ENCODE data around the gene BTBD2. TPM values are rescaled to one million over a fixed set of nuclear protein-coding genes. Genes with fewer than 3 reads are reported as not detected.

Gene BTBD2
- total and polyA plus RNA-seq, 10 of the 15 experiments (the other 5 are each of a cell fraction or from before 2014, with no cell fraction given) = 0.13 to 66.2 (median 10.4) TPM

Small RNA genes within 50 kb of the gene (small RNA-seq; reads per million reads assigned to genes)
- not detected for gene AC007136.1

Other genes with a start within 250 kb of the BTBD2 start
Only the 7 nearest of the 16 such genes appear.
- gene ABHD17A, start 130.2 kb downstream of the BTBD2 start, total RNA-seq (2014; rRNA removed) = 109 and 126 TPM in 2 replicates
- 5.6 and 7.0 TPM in 2 replicates for gene ABHD17A, start 130.2 kb downstream of the BTBD2 start, total RNA-seq (2014; rRNA removed; fragmentation: Illumina TruSeq; extraction: Trizol)
- gene ABHD17A, start 130.2 kb downstream of the BTBD2 start, total RNA-seq (2021) = 72.6 and 77.6 TPM in 2 replicates
- 7.7 and 25.3 TPM in 2 replicates for gene ABHD17A, start 130.2 kb downstream of the BTBD2 start, polyA plus RNA-seq (2011; rRNA removed)
- gene ABHD17A, start 130.2 kb downstream of the BTBD2 start, polyA plus RNA-seq (2014; fragmentation: Illumina TruSeq; extraction: Trizol) = 0.87 and 2.5 TPM in 2 replicates
- under 1 TPM in 1 of 2 experiments, not detected in 1; 0.13 TPM for gene ABHD17A, start 130.2 kb downstream of the BTBD2 start, polyA plus RNA-seq (2014; fragmentation: Nextera tagmentation; extraction: Ambion mirVana)
- 84.5 and 105 TPM in 2 replicates for gene ABHD17A, start 130.2 kb downstream of the BTBD2 start, polyA plus RNA-seq (2014; rRNA removed)
- gene ABHD17A, start 130.2 kb downstream of the BTBD2 start, polyA plus RNA-seq (2016; fragmentation: Nextera tagmentation; extraction: Ambion mirVana) = 10 to 100 TPM; 28.8 to 45.7 TPM
- 3.8 and 5.6 TPM in 2 replicates for gene ADAT3, start 110.3 kb downstream of the BTBD2 start, total RNA-seq (2014; rRNA removed)
- 0.27 TPM in 1 of 2 replicates, not detected in the other for gene ADAT3, start 110.3 kb downstream of the BTBD2 start, total RNA-seq (2014; rRNA removed; fragmentation: Illumina TruSeq; extraction: Trizol)
- 11.6 and 11.8 TPM in 2 replicates for gene ADAT3, start 110.3 kb downstream of the BTBD2 start, total RNA-seq (2021)
- 0.13 and 0.46 TPM in 2 replicates for gene ADAT3, start 110.3 kb downstream of the BTBD2 start, polyA plus RNA-seq (2011; rRNA removed)
- gene ADAT3, start 110.3 kb downstream of the BTBD2 start, polyA plus RNA-seq (2014; fragmentation: Illumina TruSeq; extraction: Trizol) = not detected in 2 replicates
- not detected for gene ADAT3, start 110.3 kb downstream of the BTBD2 start, polyA plus RNA-seq (2014; fragmentation: Nextera tagmentation; extraction: Ambion mirVana)
- gene ADAT3, start 110.3 kb downstream of the BTBD2 start, polyA plus RNA-seq (2014; rRNA removed) = 11.0 and 13.2 TPM in 2 replicates
- gene ADAT3, start 110.3 kb downstream of the BTBD2 start, polyA plus RNA-seq (2016; fragmentation: Nextera tagmentation; extraction: Ambion mirVana) = 1 to 10 TPM; 7.7 to 8.9 TPM
- gene SCAMP4, start 110.3 kb downstream of the BTBD2 start, total RNA-seq (2014; rRNA removed) = 16.9 and 19.3 TPM in 2 replicates
- gene SCAMP4, start 110.3 kb downstream of the BTBD2 start, total RNA-seq (2014; rRNA removed; fragmentation: Illumina TruSeq; extraction: Trizol) = 6.5 and 7.0 TPM in 2 replicates
- gene SCAMP4, start 110.3 kb downstream of the BTBD2 start, total RNA-seq (2021) = 34.7 and 38.7 TPM in 2 replicates
- gene SCAMP4, start 110.3 kb downstream of the BTBD2 start, polyA plus RNA-seq (2011; rRNA removed) = 2.7 and 5.6 TPM in 2 replicates
- gene SCAMP4, start 110.3 kb downstream of the BTBD2 start, polyA plus RNA-seq (2014; fragmentation: Illumina TruSeq; extraction: Trizol) = 5.1 and 8.7 TPM in 2 replicates
- gene SCAMP4, start 110.3 kb downstream of the BTBD2 start, polyA plus RNA-seq (2014; fragmentation: Nextera tagmentation; extraction: Ambion mirVana) = 1 to 10 TPM in 1 of 2 experiments, under 1 TPM in 1; 0.63 to 2.3 TPM
- gene SCAMP4, start 110.3 kb downstream of the BTBD2 start, polyA plus RNA-seq (2014; rRNA removed) = 24.4 and 33.2 TPM in 2 replicates
- 10 to 100 TPM; 33.8 to 34.4 TPM for gene SCAMP4, start 110.3 kb downstream of the BTBD2 start, polyA plus RNA-seq (2016; fragmentation: Nextera tagmentation; extraction: Ambion mirVana)
- gene CSNK1G2, start 74.5 kb downstream of the BTBD2 start, total RNA-seq (2014; rRNA removed) = 78.9 and 79.6 TPM in 2 replicates
- 24.6 and 32.5 TPM in 2 replicates for gene CSNK1G2, start 74.5 kb downstream of the BTBD2 start, total RNA-seq (2014; rRNA removed; fragmentation: Illumina TruSeq; extraction: Trizol)
- 67.3 and 71.3 TPM in 2 replicates for gene CSNK1G2, start 74.5 kb downstream of the BTBD2 start, total RNA-seq (2021)
- 25.2 and 54.1 TPM in 2 replicates for gene CSNK1G2, start 74.5 kb downstream of the BTBD2 start, polyA plus RNA-seq (2011; rRNA removed)
- gene CSNK1G2, start 74.5 kb downstream of the BTBD2 start, polyA plus RNA-seq (2014; fragmentation: Illumina TruSeq; extraction: Trizol) = 3.1 and 17.5 TPM in 2 replicates
- gene CSNK1G2, start 74.5 kb downstream of the BTBD2 start, polyA plus RNA-seq (2014; fragmentation: Nextera tagmentation; extraction: Ambion mirVana) = under 1 TPM; 0.64 to 0.84 TPM
- gene CSNK1G2, start 74.5 kb downstream of the BTBD2 start, polyA plus RNA-seq (2014; rRNA removed) = 107 and 109 TPM in 2 replicates
- gene CSNK1G2, start 74.5 kb downstream of the BTBD2 start, polyA plus RNA-seq (2016; fragmentation: Nextera tagmentation; extraction: Ambion mirVana) = 1 to 10 TPM; 4.6 to 5.6 TPM
- 159 and 168 TPM in 2 replicates for gene MKNK2, start 35.5 kb upstream of the BTBD2 start, total RNA-seq (2014; rRNA removed)
- gene MKNK2, start 35.5 kb upstream of the BTBD2 start, total RNA-seq (2014; rRNA removed; fragmentation: Illumina TruSeq; extraction: Trizol) = 70.3 and 77.9 TPM in 2 replicates
- 365 and 378 TPM in 2 replicates for gene MKNK2, start 35.5 kb upstream of the BTBD2 start, total RNA-seq (2021)
- 113 and 223 TPM in 2 replicates for gene MKNK2, start 35.5 kb upstream of the BTBD2 start, polyA plus RNA-seq (2011; rRNA removed)
- gene MKNK2, start 35.5 kb upstream of the BTBD2 start, polyA plus RNA-seq (2014; fragmentation: Illumina TruSeq; extraction: Trizol) = 29.6 and 61.9 TPM in 2 replicates
- 10 to 100 TPM in 1 of 2 experiments, 1 to 10 TPM in 1; 9.6 to 17.6 TPM for gene MKNK2, start 35.5 kb upstream of the BTBD2 start, polyA plus RNA-seq (2014; fragmentation: Nextera tagmentation; extraction: Ambion mirVana)
- gene MKNK2, start 35.5 kb upstream of the BTBD2 start, polyA plus RNA-seq (2014; rRNA removed) = 195 and 218 TPM in 2 replicates
- 10 to 100 TPM; 38.3 to 53.3 TPM for gene MKNK2, start 35.5 kb upstream of the BTBD2 start, polyA plus RNA-seq (2016; fragmentation: Nextera tagmentation; extraction: Ambion mirVana)
- 56.6 and 69.6 TPM in 2 replicates for gene MOB3A, start 80.6 kb upstream of the BTBD2 start, total RNA-seq (2014; rRNA removed)
- gene MOB3A, start 80.6 kb upstream of the BTBD2 start, total RNA-seq (2014; rRNA removed; fragmentation: Illumina TruSeq; extraction: Trizol) = 32.7 and 40.5 TPM in 2 replicates
- gene MOB3A, start 80.6 kb upstream of the BTBD2 start, total RNA-seq (2021) = 176 and 181 TPM in 2 replicates
- 71.7 and 229 TPM in 2 replicates for gene MOB3A, start 80.6 kb upstream of the BTBD2 start, polyA plus RNA-seq (2011; rRNA removed)
- 54.2 and 82.9 TPM in 2 replicates for gene MOB3A, start 80.6 kb upstream of the BTBD2 start, polyA plus RNA-seq (2014; fragmentation: Illumina TruSeq; extraction: Trizol)
- gene MOB3A, start 80.6 kb upstream of the BTBD2 start, polyA plus RNA-seq (2014; fragmentation: Nextera tagmentation; extraction: Ambion mirVana) = 10 to 100 TPM in 1 of 2 experiments, 1 to 10 TPM in 1; 7.5 to 10.9 TPM
- 123 and 147 TPM in 2 replicates for gene MOB3A, start 80.6 kb upstream of the BTBD2 start, polyA plus RNA-seq (2014; rRNA removed)
- 10 to 100 TPM; 79.3 to 79.5 TPM for gene MOB3A, start 80.6 kb upstream of the BTBD2 start, polyA plus RNA-seq (2016; fragmentation: Nextera tagmentation; extraction: Ambion mirVana)
- 20.7 and 22.3 TPM in 2 replicates for gene IZUMO4, start 81.2 kb upstream of the BTBD2 start, total RNA-seq (2014; rRNA removed)
- 7.2 and 7.6 TPM in 2 replicates for gene IZUMO4, start 81.2 kb upstream of the BTBD2 start, total RNA-seq (2014; rRNA removed; fragmentation: Illumina TruSeq; extraction: Trizol)
- gene IZUMO4, start 81.2 kb upstream of the BTBD2 start, total RNA-seq (2021) = 12.0 and 14.6 TPM in 2 replicates
- 14.2 and 22.9 TPM in 2 replicates for gene IZUMO4, start 81.2 kb upstream of the BTBD2 start, polyA plus RNA-seq (2011; rRNA removed)
- 3.8 and 7.3 TPM in 2 replicates for gene IZUMO4, start 81.2 kb upstream of the BTBD2 start, polyA plus RNA-seq (2014; fragmentation: Illumina TruSeq; extraction: Trizol)
- 1 to 10 TPM in 1 of 2 experiments, under 1 TPM in 1; 0.53 to 1.9 TPM for gene IZUMO4, start 81.2 kb upstream of the BTBD2 start, polyA plus RNA-seq (2014; fragmentation: Nextera tagmentation; extraction: Ambion mirVana)
- gene IZUMO4, start 81.2 kb upstream of the BTBD2 start, polyA plus RNA-seq (2014; rRNA removed) = 27.1 and 30.3 TPM in 2 replicates
- gene IZUMO4, start 81.2 kb upstream of the BTBD2 start, polyA plus RNA-seq (2016; fragmentation: Nextera tagmentation; extraction: Ambion mirVana) = 1 to 10 TPM; 5.5 to 6.9 TPM